IMR-90 (cell line): ENCODE data around the gene DNM3. TPM values are rescaled to one million over a fixed set of nuclear protein-coding genes. Genes with fewer than 3 reads are reported as not detected.

ENCODE experiments used
- ATAC-seq: fragments of 200-7000 bp; cut with Tn5 transposase; 2 replicates; pipeline ENCODE4 v1.9.1; 2020; ENCODE audit warnings: low read depth, mild to moderate bottlenecking, moderate library complexity
- BruUV-seq: library from RNA; stranded (reverse); fragments of 400-500 nt; replicated peaks from 2 replicates; lab custom pipeline; 2021; lab: Mats Ljungman, UMichigan
- CTCF ChIA-PET: fragments of 300-600 bp; formaldehyde crosslinking; extraction: SDS; loops from one replicate; lab custom pipeline; 2021; ENCODE audit warnings: antibody characterized with exemption; lab: Yijun Ruan, JAX
- POLR2A ChIA-PET: fragments of 300-600 bp; sonication (Branson Sonifier 250); formaldehyde crosslinking; loops from one replicate; lab custom pipeline; 2022; ENCODE audit warnings: antibody characterized with exemption; ENCODE audit not compliant: unreplicated experiment; lab: Charles Lee
- DNase-seq: peaks from one replicate; pipeline ENCODE4 v3.0.0; 2013
- H2AFZ ChIP-seq: replicated peaks from 2 replicates; pipeline ENCODE3; 2013; ENCODE audit warnings: low read length, mild to moderate bottlenecking; ENCODE audit not compliant: poor library complexity
- H2AK5ac ChIP-seq: 2 replicates; pipeline ENCODE4 v1.6.1; 2013; ENCODE audit warnings: low read depth, low read length, inconsistent platforms
- H2AK9ac ChIP-seq: replicated peaks from 2 replicates; pipeline ENCODE3; 2013; ENCODE audit warnings: mild to moderate bottlenecking, low read depth, low read length, moderate library complexity; ENCODE audit not compliant: poor library complexity
- H2BK120ac ChIP-seq: 2 replicates; pipeline ENCODE4 v1.6.1; 2013; ENCODE audit warnings: low read depth, low read length, inconsistent platforms
- H2BK15ac ChIP-seq: 3 replicates; pipeline ENCODE4 v1.6.1; 2013; ENCODE audit warnings: low read depth, low read length, inconsistent platforms
- H2BK20ac ChIP-seq: 2 replicates; pipeline ENCODE4 v1.6.1; 2013; ENCODE audit warnings: low read depth, mild to moderate bottlenecking, inconsistent platforms, low read length, moderate library complexity
- H2BK5ac ChIP-seq: 2 replicates; pipeline ENCODE4 v1.6.1; 2013; ENCODE audit warnings: mild to moderate bottlenecking, low read depth, low read length, inconsistent platforms; ENCODE audit not compliant: poor library complexity, severe bottlenecking
- H3K14ac ChIP-seq: replicated peaks from 2 replicates; pipeline ENCODE4 v1.6.1; 2013; ENCODE audit warnings: low read depth, low read length, inconsistent platforms
- H3K18ac ChIP-seq: 2 replicates; pipeline ENCODE4 v1.6.1; 2013; ENCODE audit warnings: low read depth, low read length, control low read depth
- H3K23ac ChIP-seq: 2 replicates; pipeline ENCODE4 v1.6.1; 2013; ENCODE audit warnings: low read depth, low read length, inconsistent platforms
- H3K27ac ChIP-seq: 2 replicates; pipeline ENCODE4 v1.5.1; 2013; ENCODE audit warnings: mild to moderate bottlenecking, control low read depth, low read length; ENCODE audit not compliant: insufficient read depth
- H3K27me3 ChIP-seq: 2 replicates; pipeline ENCODE4 v1.6.1; 2013; ENCODE audit warnings: low read length; ENCODE audit not compliant: control insufficient read depth, insufficient read depth
- H3K36me3 ChIP-seq: 2 replicates; pipeline ENCODE4 v1.6.1; 2013; ENCODE audit warnings: low read length, mixed read lengths; ENCODE audit not compliant: control insufficient read depth, insufficient read depth
- H3K4ac ChIP-seq: 2 replicates; pipeline ENCODE4 v1.6.1; 2013; ENCODE audit warnings: low read depth, low read length, inconsistent platforms
- H3K4me1 ChIP-seq: 2 replicates; pipeline ENCODE4 v1.6.1; 2013; ENCODE audit warnings: low read length, mixed read lengths; ENCODE audit not compliant: control insufficient read depth, insufficient read depth
- H3K4me2 ChIP-seq: 2 replicates; pipeline ENCODE4 v1.6.1; 2013; ENCODE audit warnings: low read depth, mild to moderate bottlenecking, control low read depth, low read length, moderate library complexity
- H3K4me3 ChIP-seq: 2 replicates; pipeline ENCODE4 v1.5.1; 2013; ENCODE audit warnings: low read depth, mild to moderate bottlenecking, control low read depth, low read length, moderate library complexity; ENCODE audit not compliant: insufficient read depth
- H3K56ac ChIP-seq: 2 replicates; pipeline ENCODE4 v1.6.1; 2013; ENCODE audit warnings: low read length, inconsistent platforms; ENCODE audit not compliant: insufficient read depth; ENCODE audit errors: extremely low read depth
- H3K79me1 ChIP-seq, 2 experiments: 2 replicates each; pipeline ENCODE4 v1.6.1; 2013; ENCODE audit warnings: low read length in 2 of 2, inconsistent platforms in 1 of 2, low read depth in 1 of 2
- H3K9ac ChIP-seq: 2 replicates; pipeline ENCODE4 v1.6.1; 2013; ENCODE audit warnings: low read depth, low read length, control low read depth
- H3K9me1 ChIP-seq: 2 replicates; pipeline ENCODE4 v1.6.1; 2013; ENCODE audit warnings: low read length, inconsistent platforms; ENCODE audit not compliant: insufficient read depth
- H3K9me3 ChIP-seq: 2 replicates; pipeline ENCODE4 v1.6.1; 2013; ENCODE audit warnings: low read length; ENCODE audit not compliant: control insufficient read depth, insufficient read depth
- H4K20me1 ChIP-seq: 2 replicates; pipeline ENCODE4 v1.6.1; 2013; ENCODE audit warnings: low read length, inconsistent platforms; ENCODE audit not compliant: insufficient read depth
- H4K5ac ChIP-seq: 2 replicates; pipeline ENCODE4 v1.6.1; 2013; ENCODE audit warnings: mild to moderate bottlenecking, low read depth, low read length, control low read depth
- H4K8ac ChIP-seq, 2 experiments: 2 replicates each; pipeline ENCODE4 v1.6.1; 2013; ENCODE audit warnings: low read depth in 2 of 2, low read length in 2 of 2, control low read depth in 1 of 2, inconsistent platforms in 1 of 2
- H4K91ac ChIP-seq: 2 replicates; pipeline ENCODE4 v1.6.1; 2013; ENCODE audit warnings: low read depth, low read length, inconsistent platforms; ENCODE audit not compliant: insufficient read depth
- CEBPB ChIP-seq: IDR thresholded peaks from 2 replicates; pipeline ENCODE4 v1.6.1; 2012; ENCODE audit warnings: low read depth, low read length, improper control_type of control experiment
- CHD1 ChIP-seq: IDR thresholded peaks from 2 replicates; pipeline ENCODE4 v1.6.1; 2012; ENCODE audit warnings: low read depth, low read length, improper control_type of control experiment
- FOS ChIP-seq: fragments of 150-350 bp; IDR thresholded peaks from 2 replicates; pipeline ENCODE4 v1.6.1; 2016; ENCODE audit warnings: low read depth, low read length
- MAFK ChIP-seq: IDR thresholded peaks from 2 replicates; pipeline ENCODE4 v1.6.1; 2012; ENCODE audit warnings: low read depth, low read length, improper control_type of control experiment
- MAZ ChIP-seq: IDR thresholded peaks from 2 replicates; pipeline ENCODE4 v1.6.1; 2012; ENCODE audit warnings: low read depth, mild to moderate bottlenecking, low read length, improper control_type of control experiment, moderate library complexity, borderline replicate concordance
- MXI1 ChIP-seq: IDR thresholded peaks from 2 replicates; pipeline ENCODE4 v1.6.1; 2012; ENCODE audit warnings: low read depth, mild to moderate bottlenecking, low read length, moderate library complexity, borderline replicate concordance
- NFE2L2 ChIP-seq: fragments of 150-350 bp; IDR thresholded peaks from 2 replicates; pipeline ENCODE4 v1.6.1; 2016; ENCODE audit warnings: low read depth, mild to moderate bottlenecking, low read length
- POLR2A ChIP-seq: IDR thresholded peaks from 2 replicates; pipeline ENCODE4 v1.6.1; 2012; ENCODE audit warnings: mild to moderate bottlenecking, low read depth, low read length
- RAD21 ChIP-seq: IDR thresholded peaks from 2 replicates; pipeline ENCODE4 v1.6.1; 2012; ENCODE audit warnings: low read length, improper control_type of control experiment
- RFX5 ChIP-seq: IDR thresholded peaks from 2 replicates; pipeline ENCODE4 v1.8.0; 2012; ENCODE audit warnings: low read depth, mild to moderate bottlenecking, low read length, moderate library complexity
- SMC3 ChIP-seq: fragments of 150-350 bp; IDR thresholded peaks from 2 replicates; pipeline ENCODE4 v1.6.1; 2016; ENCODE audit warnings: low read depth, mild to moderate bottlenecking, antibody characterized with exemption, low read length, moderate library complexity
- WGBS, 2 experiments: methylation state at CpG; one replicate each; pipeline versions ENCODE4 v1.1.5 to v1.1.7; 2013; ENCODE audit warnings: missing lambda C conversion rate in 2 of 2; ENCODE audit not compliant: insufficient read length in 1 of 2; ENCODE audit errors: extremely low coverage in 2 of 2; 5-methylcytosine and 5-hydroxymethylcytosine counted together
- dilution Hi-C: fragments of 300-500 bp; cut with HindIII; formaldehyde crosslinking; loops from one replicate; pipeline ENCODE4 v1.14.3; 2018; ENCODE audit warnings: low sequenced_read_pairs; ENCODE audit not compliant: unreplicated experiment
- in situ Hi-C: fragments of 300-500 bp; cut with MboI; formaldehyde crosslinking; loops from 3 replicates; pipeline ENCODE4 v1.14.3; 2019; ENCODE audit warnings: low sequenced_read_pairs, inconsistent platforms, mixed read lengths
- intact Hi-C: fragments of 100-400 bp; cut with micrococcal nuclease; formaldehyde crosslinking; loops from 2 replicates; pipeline ENCODE4 v1.10.0; 2022
- polyA plus RNA-seq, 3 experiments: library from polyadenylated mRNA; depleted of rRNA; stranded (reverse); fragments of >200 nt; gene quantifications; 2 replicates each; pipeline ENCODE4 v1.2.3, GENCODE V29; 2012; ENCODE audit warnings: low replicate concordance in 1 of 3
- total RNA-seq: library from RNA; depleted of rRNA; stranded (reverse); fragments of >200 nt; gene quantifications from 2 replicates; pipeline ENCODE4 v1.2.3, GENCODE V29; 2012
- TF ChIP-seq, protein P1 (sequence below): fragments of 150-350 bp; IDR thresholded peaks from 2 replicates; pipeline ENCODE4 v1.6.1; 2017; ENCODE audit warnings: mild to moderate bottlenecking, antibody characterized with exemption, low read length, low read depth
- TF ChIP-seq, protein P2 (sequence below): fragments of 150-350 bp; IDR thresholded peaks from 2 replicates; pipeline ENCODE4 v1.6.1; 2016; ENCODE audit warnings: low read depth, mild to moderate bottlenecking, low read length, moderate library complexity, borderline replicate concordance

DNM3 gene
- total and polyA plus RNA-seq, 2 of the 4 experiments (the other 2 are of a cell fraction): 0.36 TPM

DNA sequence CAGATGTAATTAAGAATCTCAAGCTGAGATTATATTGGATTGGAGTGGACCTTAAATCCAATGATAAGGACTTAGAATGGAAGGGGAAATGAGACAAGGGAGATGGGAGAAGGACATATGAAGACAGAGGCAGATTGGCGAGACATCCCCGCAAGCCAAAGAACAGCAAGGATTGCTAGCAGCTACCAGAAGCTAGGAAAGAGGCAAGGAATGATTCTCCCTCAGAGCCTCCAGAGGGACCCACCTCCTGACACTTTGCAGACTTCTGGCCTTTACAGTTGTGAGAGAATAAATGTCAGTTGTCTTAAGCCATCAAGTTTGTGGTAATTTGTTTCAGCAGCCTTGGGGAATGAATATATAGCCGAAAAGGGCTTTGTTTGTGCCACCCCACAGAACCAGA lies 39.1 kb upstream of the DNM3 start:
- intact Hi-C loops (loop anchor here (5.0 kb wide), 2 partner anchors 155 to 600 kb away; no protein-coding TSS in a partner anchor), dilution Hi-C loops (no loop called here), in situ Hi-C loops (loop anchor here (25.0 kb wide), 1 partner anchor 610 kb away; the partner anchor contains the start of gene C1orf105)
- H3K9me3 ChIP-seq: no peaks in the 10 kb centered on the region
- no peak overlapping the region for H2BK20ac ChIP-seq
- H2BK120ac ChIP-seq: no peak overlapping the region
- no peaks in the 10 kb centered on the region for H3K27me3 ChIP-seq
- ATAC-seq (no peak), DNase-seq (no peak)
- H2AK5ac ChIP-seq: no peak overlapping the region
- TF ChIP-seq FOS (no peak), RFX5 (no peak), POLR2A (no peak), MAZ (no peak), MAFK (no peak), CEBPB (no peak), MXI1 (no peak), RAD21 (no peak), NFE2L2 (no peak), SMC3 (no peak), CHD1 (no peak)
- TF ChIP-seq, protein P1, sequence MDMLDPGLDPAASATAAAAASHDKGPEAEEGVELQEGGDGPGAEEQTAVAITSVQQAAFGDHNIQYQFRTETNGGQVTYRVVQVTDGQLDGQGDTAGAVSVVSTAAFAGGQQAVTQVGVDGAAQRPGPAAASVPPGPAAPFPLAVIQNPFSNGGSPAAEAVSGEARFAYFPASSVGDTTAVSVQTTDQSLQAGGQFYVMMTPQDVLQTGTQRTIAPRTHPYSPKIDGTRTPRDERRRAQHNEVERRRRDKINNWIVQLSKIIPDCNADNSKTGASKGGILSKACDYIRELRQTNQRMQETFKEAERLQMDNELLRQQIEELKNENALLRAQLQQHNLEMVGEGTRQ: no peak
- TF ChIP-seq, protein P2, sequence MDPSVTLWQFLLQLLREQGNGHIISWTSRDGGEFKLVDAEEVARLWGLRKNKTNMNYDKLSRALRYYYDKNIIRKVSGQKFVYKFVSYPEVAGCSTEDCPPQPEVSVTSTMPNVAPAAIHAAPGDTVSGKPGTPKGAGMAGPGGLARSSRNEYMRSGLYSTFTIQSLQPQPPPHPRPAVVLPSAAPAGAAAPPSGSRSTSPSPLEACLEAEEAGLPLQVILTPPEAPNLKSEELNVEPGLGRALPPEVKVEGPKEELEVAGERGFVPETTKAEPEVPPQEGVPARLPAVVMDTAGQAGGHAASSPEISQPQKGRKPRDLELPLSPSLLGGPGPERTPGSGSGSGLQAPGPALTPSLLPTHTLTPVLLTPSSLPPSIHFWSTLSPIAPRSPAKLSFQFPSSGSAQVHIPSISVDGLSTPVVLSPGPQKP: no peak
- no peak overlapping the region for H2AFZ ChIP-seq
- H3K4me3 ChIP-seq: no peak overlapping the region
- H4K91ac ChIP-seq: no peak overlapping the region
- no peaks in the 10 kb centered on the region; the same call in 1 of the 2 replicates for H3K9me1 ChIP-seq
- no peak overlapping the region for H3K4me2 ChIP-seq
- H3K14ac ChIP-seq: no peak overlapping the region
- H4K5ac ChIP-seq: no peak overlapping the region
- no peak overlapping the region for H3K4ac ChIP-seq
- WGBS, 2 experiments: no CpG with 5 or more reads among the region's 3 CpGs
- POLR2A ChIA-PET: interaction anchor here (0.6 to 1.1 kb wide), 2 partner anchors 182 to 842 kb away, joined by 3 read pairs; no protein-coding TSS in a partner anchor
- H3K4me1 ChIP-seq: peaks cover 4% of the 10 kb centered on the region; the same call in 1 of the 2 replicates
- no peak overlapping the region for H3K56ac ChIP-seq
- no peak overlapping the region for H3K9ac ChIP-seq
- no peaks in the 10 kb centered on the region for H3K79me1 ChIP-seq
- BruUV-seq: no TSS peak
- no peaks in the 10 kb centered on the region for H4K20me1 ChIP-seq
- H2BK15ac ChIP-seq: no peak overlapping the region
- 0 out of 2 replicates have a peak, but pooled peaks cover under 1% of the 10 kb centered on the region for H3K36me3 ChIP-seq
- CTCF ChIA-PET: interaction anchor here (0.7 to 6.9 kb wide), 9 partner anchors 8 to 182 kb away, joined by 3 to 138 read pairs (median 4); no protein-coding TSS in a partner anchor
- no peak overlapping the region for H4K8ac ChIP-seq
- H3K18ac ChIP-seq: no peak overlapping the region
- no peak overlapping the region for H3K23ac ChIP-seq
- H2AK9ac ChIP-seq: no peak overlapping the region
- H2BK5ac ChIP-seq: no peak overlapping the region
- H3K27ac ChIP-seq: no peak overlapping the region
